SK-N-SH (cell line): ENCODE data around the gene MRPL58. TPM values are rescaled to one million over a fixed set of nuclear protein-coding genes. Genes with fewer than 3 reads are reported as not detected.

Experiments used
- CTCF ChIA-PET: fragments of 300-600, 350-600 bp; formaldehyde crosslinking; extraction: SDS; loops from one replicate; lab custom pipeline; 2021; lab: Yijun Ruan, JAX
- POLR2A ChIA-PET: fragments of 350-600 bp; sonication (Branson Sonifier 250); formaldehyde crosslinking; extraction: SDS; loops from one replicate; lab custom pipeline; 2020; ENCODE audit warnings: antibody characterized with exemption, inconsistent platforms; lab: Yijun Ruan, JAX
- DNase-seq: peaks from one replicate; pipeline ENCODE4 v3.0.0; 2012
- H2AFZ ChIP-seq: fragments of 200-600 bp; sonication (generic); 2 replicates; pipeline ENCODE4 v1.8.1; 2016; ENCODE audit warnings: antibody characterized with exemption, mild to moderate bottlenecking, low read depth
- H3F3A ChIP-seq: fragments of 200-600 bp; sonication (generic); replicated peaks from 2 replicates; pipeline ENCODE3; 2016; ENCODE audit warnings: antibody characterized with exemption, mild to moderate bottlenecking; ENCODE audit not compliant: insufficient read depth
- H3K27ac ChIP-seq, 2 experiments: fragments of 200-500 bp in 1 of 2; fragments of 200-600 bp in 1 of 2; sonication (Bioruptor generic) in 1 of 2; sonication (generic), shearing (Covaris generic) in 1 of 2; 2 replicates each; pipeline versions ENCODE4 v1.5.1 to v1.6.1; 2014 to 2016; ENCODE audit warnings: low read depth in 2 of 2, inconsistent platforms in 1 of 2, low read length in 1 of 2, mild to moderate bottlenecking in 1 of 2, mixed read lengths in 1 of 2
- H3K27me3 ChIP-seq: fragments of 200-600 bp; sonication (generic), shearing (Covaris generic); 2 replicates; pipeline ENCODE4 v1.6.1; 2016; ENCODE audit warnings: mixed run types; ENCODE audit not compliant: insufficient read depth
- H3K36me3 ChIP-seq, 2 experiments: fragments of 200-500 bp in 1 of 2; fragments of 200-600 bp in 1 of 2; sonication (Bioruptor generic) in 1 of 2; sonication (generic) in 1 of 2; replicated peaks in 1 of 2; 2 replicates each; pipeline versions ENCODE3 to v1.5.1; 2014 to 2016; ENCODE audit warnings: low read length in 1 of 2, mild to moderate bottlenecking in 1 of 2; ENCODE audit not compliant: insufficient read depth in 2 of 2, control insufficient read depth in 1 of 2
- H3K4me1 ChIP-seq, 2 experiments: fragments of 200-500 bp in 1 of 2; fragments of 200-600 bp in 1 of 2; sonication (Bioruptor generic) in 1 of 2; sonication (generic), shearing (Covaris generic) in 1 of 2; 2 replicates each; pipeline versions ENCODE4 v1.5.1 to v1.6.1; 2014 to 2016; ENCODE audit warnings: low read depth in 1 of 2, low read length in 1 of 2, mixed run types in 1 of 2; ENCODE audit not compliant: insufficient read depth in 2 of 2, control insufficient read depth in 1 of 2
- H3K4me2 ChIP-seq: fragments of 200-600 bp; sonication (generic), shearing (Covaris generic); 2 replicates; pipeline ENCODE4 v1.6.1; 2017; ENCODE audit warnings: mixed run types
- H3K4me3 ChIP-seq, 2 experiments: fragments of 200-500 bp in 1 of 2; fragments of 200-600 bp in 1 of 2; sonication (Bioruptor generic) in 1 of 2; sonication (generic), shearing (Covaris generic) in 1 of 2; 2 replicates each; pipeline versions ENCODE4 v1.5.1 to v1.8.1; 2014 to 2016; ENCODE audit warnings: low read depth in 2 of 2, inconsistent platforms in 1 of 2, low read length in 1 of 2, mild to moderate bottlenecking in 1 of 2, mixed read lengths in 1 of 2, moderate library complexity in 1 of 2
- H3K79me2 ChIP-seq: fragments of 200-600 bp; sonication (generic); 2 replicates; pipeline ENCODE4 v1.8.1; 2017; ENCODE audit warnings: mild to moderate bottlenecking; ENCODE audit not compliant: insufficient read depth
- H3K9ac ChIP-seq: fragments of 200-600 bp; sonication (generic); 2 replicates; pipeline ENCODE4 v1.6.1; 2017; ENCODE audit warnings: mixed run types
- H3K9me2 ChIP-seq: fragments of 200-600 bp; sonication (generic); 2 replicates; pipeline ENCODE4 v1.6.1; 2017; ENCODE audit warnings: mixed run types
- H3K9me3 ChIP-seq: fragments of 200-600 bp; sonication (generic); 2 replicates; pipeline ENCODE4 v1.6.1; 2017; ENCODE audit warnings: mixed run types, mild to moderate bottlenecking, moderate library complexity
- H4K20me1 ChIP-seq: fragments of 200-600 bp; sonication (generic); 2 replicates; pipeline ENCODE4 v1.6.1; 2017; ENCODE audit warnings: mild to moderate bottlenecking, mixed run types; ENCODE audit not compliant: insufficient read depth
- ELF1 ChIP-seq: IDR thresholded peaks from 2 replicates; pipeline ENCODE4 v1.4.0; 2012
- EP300 ChIP-seq, 2 experiments: IDR thresholded peaks; 2 replicates each; pipeline versions ENCODE4 v1.4.0 to v1.6.1; 2012; ENCODE audit warnings: borderline replicate concordance in 1 of 2, low read depth in 1 of 2, low read length in 1 of 2
- FOXJ3 ChIP-seq: sonication (generic); formaldehyde crosslinking; IDR thresholded peaks from 2 replicates; pipeline ENCODE4 v1.5.1; 2020; ENCODE audit warnings: mild to moderate bottlenecking, missing genetic modification reagents
- GATA2 ChIP-seq: sonication (generic); formaldehyde crosslinking; IDR thresholded peaks from 2 replicates; pipeline ENCODE4 v1.5.0; 2020; ENCODE audit warnings: mild to moderate bottlenecking, missing genetic modification reagents
- JUND ChIP-seq: IDR thresholded peaks from 2 replicates; pipeline ENCODE4 v1.4.0; 2012
- MXI1 ChIP-seq: IDR thresholded peaks from 2 replicates; pipeline ENCODE4 v1.6.1; 2012; ENCODE audit warnings: mild to moderate bottlenecking, low read depth, low read length, improper control_type of control experiment
- NRF1 ChIP-seq: IDR thresholded peaks from 2 replicates; pipeline ENCODE4 v1.6.1; 2012; ENCODE audit warnings: low read depth, mild to moderate bottlenecking, low read length
- RCOR1 ChIP-seq: fragments of 150-350 bp; IDR thresholded peaks from 2 replicates; pipeline ENCODE4 v1.6.1; 2017; ENCODE audit warnings: antibody characterized with exemption, low read length
- RFX5 ChIP-seq: IDR thresholded peaks from 2 replicates; pipeline ENCODE4 v1.6.1; 2012; ENCODE audit warnings: mild to moderate bottlenecking, improper control_type of control experiment, low read length
- TAF1 ChIP-seq: IDR thresholded peaks from 2 replicates; pipeline ENCODE4 v1.6.1; 2012; ENCODE audit warnings: low read depth, mild to moderate bottlenecking, low read length, moderate library complexity, borderline replicate concordance
- TCF12 ChIP-seq: IDR thresholded peaks from 2 replicates; pipeline ENCODE4 v1.4.0; 2012
- TEAD4 ChIP-seq: IDR thresholded peaks from 2 replicates; pipeline ENCODE4 v1.4.0; 2012; ENCODE audit warnings: mild to moderate bottlenecking, borderline replicate concordance; ENCODE audit not compliant: insufficient read depth
- YY1 ChIP-seq: IDR thresholded peaks from 2 replicates; pipeline ENCODE4 v1.4.0; 2012; ENCODE audit warnings: low read depth, mild to moderate bottlenecking
- WGBS: methylation state at CpG from one replicate; pipeline ENCODE4 v1.1.6; 2017; ENCODE audit warnings: low lambda C conversion rate; 5-methylcytosine and 5-hydroxymethylcytosine counted together
- polyA plus RNA-seq, 3 experiments: library from polyadenylated mRNA; depleted of rRNA; stranded (reverse); fragments of >200 nt; gene quantifications; 2 replicates each; pipeline ENCODE4 v1.2.3, GENCODE V29; 2012
- TF ChIP-seq, protein P1 (sequence below): IDR thresholded peaks from 2 replicates; pipeline ENCODE4 v1.4.0; 2012; ENCODE audit warnings: low read depth, borderline replicate concordance
- TF ChIP-seq, protein P2 (sequence below): fragments of 200-600 bp; sonication (generic); IDR thresholded peaks from 2 replicates; pipeline ENCODE4 v1.6.1; 2017; ENCODE audit warnings: antibody characterized with exemption, mild to moderate bottlenecking, moderate library complexity
- TF ChIP-seq, protein P3 (sequence below): IDR thresholded peaks from 2 replicates; pipeline ENCODE4 v1.4.0; 2012; ENCODE audit warnings: low read depth
- TF ChIP-seq, protein P4 (sequence below): IDR thresholded peaks from 2 replicates; pipeline ENCODE4; 2012
- TF ChIP-seq, protein P5 (sequence below): fragments of 150-350 bp; IDR thresholded peaks from 2 replicates; pipeline ENCODE4 v1.6.1; 2017; ENCODE audit warnings: antibody characterized with exemption, low read length, low read depth, borderline replicate concordance

The MRPL58 gene
- polyA plus RNA-seq, 1 of the 3 experiments (the other 2 are of a cell fraction) = 87.3 TPM

DNA sequence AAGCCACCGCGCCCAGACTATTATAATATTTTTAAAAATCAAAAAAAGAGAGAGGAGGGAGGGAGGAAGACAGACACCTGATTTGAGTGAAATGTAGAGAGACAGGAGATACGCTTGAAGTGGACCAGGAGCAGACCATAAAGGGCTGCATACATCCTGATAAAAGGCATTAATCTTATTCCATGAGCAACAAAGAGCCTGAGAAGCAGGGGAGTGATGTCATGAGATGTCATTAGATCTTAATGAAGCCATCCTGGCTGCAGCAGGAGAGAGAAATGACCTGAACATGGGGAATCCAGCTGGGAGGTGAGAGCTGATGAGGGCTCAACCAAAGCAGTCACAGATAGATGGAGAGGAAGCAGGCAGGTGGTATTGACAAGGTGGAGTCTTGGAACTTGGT is 34.7 kb upstream of the MRPL58 start:
- CTCF ChIA-PET = interaction anchor here (1.0 to 12.5 kb wide), 3 partner anchors 10 to 128 kb away, joined by 3 to 219 read pairs (median 4); partner anchors contain the start of gene CDR2L

More for the DNA sequence above, 34.7 kb upstream of the MRPL58 start:
- TF ChIP-seq GATA2 (CRISPR knock-in tag) (no peak), ELF1 (no peak), MXI1 (no peak), NRF1 (no peak), JUND (no peak), YY1 (no peak), EP300 (IDR thresholded peaks at IDR 0.05; ENCODE audit: borderline replicate concordance in 1 of 2, low read depth in 1 of 2, low read length in 1 of 2) (no peak), RCOR1 (no peak), TEAD4 (no peak), TAF1 (no peak), FOXJ3 (CRISPR knock-in tag) (no peak), TCF12 (no peak), RFX5 (no peak)
- TF ChIP-seq, protein P1, sequence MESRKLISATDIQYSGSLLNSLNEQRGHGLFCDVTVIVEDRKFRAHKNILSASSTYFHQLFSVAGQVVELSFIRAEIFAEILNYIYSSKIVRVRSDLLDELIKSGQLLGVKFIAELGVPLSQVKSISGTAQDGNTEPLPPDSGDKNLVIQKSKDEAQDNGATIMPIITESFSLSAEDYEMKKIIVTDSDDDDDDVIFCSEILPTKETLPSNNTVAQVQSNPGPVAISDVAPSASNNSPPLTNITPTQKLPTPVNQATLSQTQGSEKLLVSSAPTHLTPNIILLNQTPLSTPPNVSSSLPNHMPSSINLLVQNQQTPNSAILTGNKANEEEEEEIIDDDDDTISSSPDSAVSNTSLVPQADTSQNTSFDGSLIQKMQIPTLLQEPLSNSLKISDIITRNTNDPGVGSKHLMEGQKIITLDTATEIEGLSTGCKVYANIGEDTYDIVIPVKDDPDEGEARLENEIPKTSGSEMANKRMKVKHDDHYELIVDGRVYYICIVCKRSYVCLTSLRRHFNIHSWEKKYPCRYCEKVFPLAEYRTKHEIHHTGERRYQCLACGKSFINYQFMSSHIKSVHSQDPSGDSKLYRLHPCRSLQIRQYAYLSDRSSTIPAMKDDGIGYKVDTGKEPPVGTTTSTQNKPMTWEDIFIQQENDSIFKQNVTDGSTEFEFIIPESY = no peak
- TF ChIP-seq, protein P2, sequence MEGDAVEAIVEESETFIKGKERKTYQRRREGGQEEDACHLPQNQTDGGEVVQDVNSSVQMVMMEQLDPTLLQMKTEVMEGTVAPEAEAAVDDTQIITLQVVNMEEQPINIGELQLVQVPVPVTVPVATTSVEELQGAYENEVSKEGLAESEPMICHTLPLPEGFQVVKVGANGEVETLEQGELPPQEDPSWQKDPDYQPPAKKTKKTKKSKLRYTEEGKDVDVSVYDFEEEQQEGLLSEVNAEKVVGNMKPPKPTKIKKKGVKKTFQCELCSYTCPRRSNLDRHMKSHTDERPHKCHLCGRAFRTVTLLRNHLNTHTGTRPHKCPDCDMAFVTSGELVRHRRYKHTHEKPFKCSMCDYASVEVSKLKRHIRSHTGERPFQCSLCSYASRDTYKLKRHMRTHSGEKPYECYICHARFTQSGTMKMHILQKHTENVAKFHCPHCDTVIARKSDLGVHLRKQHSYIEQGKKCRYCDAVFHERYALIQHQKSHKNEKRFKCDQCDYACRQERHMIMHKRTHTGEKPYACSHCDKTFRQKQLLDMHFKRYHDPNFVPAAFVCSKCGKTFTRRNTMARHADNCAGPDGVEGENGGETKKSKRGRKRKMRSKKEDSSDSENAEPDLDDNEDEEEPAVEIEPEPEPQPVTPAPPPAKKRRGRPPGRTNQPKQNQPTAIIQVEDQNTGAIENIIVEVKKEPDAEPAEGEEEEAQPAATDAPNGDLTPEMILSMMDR = no peak
- TF ChIP-seq, protein P3, sequence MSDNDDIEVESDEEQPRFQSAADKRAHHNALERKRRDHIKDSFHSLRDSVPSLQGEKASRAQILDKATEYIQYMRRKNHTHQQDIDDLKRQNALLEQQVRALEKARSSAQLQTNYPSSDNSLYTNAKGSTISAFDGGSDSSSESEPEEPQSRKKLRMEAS = no peak
- TF ChIP-seq, protein P4, sequence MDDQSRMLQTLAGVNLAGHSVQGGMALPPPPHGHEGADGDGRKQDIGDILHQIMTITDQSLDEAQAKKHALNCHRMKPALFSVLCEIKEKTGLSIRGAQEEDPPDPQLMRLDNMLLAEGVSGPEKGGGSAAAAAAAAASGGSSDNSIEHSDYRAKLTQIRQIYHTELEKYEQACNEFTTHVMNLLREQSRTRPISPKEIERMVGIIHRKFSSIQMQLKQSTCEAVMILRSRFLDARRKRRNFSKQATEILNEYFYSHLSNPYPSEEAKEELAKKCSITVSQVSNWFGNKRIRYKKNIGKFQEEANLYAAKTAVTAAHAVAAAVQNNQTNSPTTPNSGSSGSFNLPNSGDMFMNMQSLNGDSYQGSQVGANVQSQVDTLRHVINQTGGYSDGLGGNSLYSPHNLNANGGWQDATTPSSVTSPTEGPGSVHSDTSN = no peak
- TF ChIP-seq, protein P5, sequence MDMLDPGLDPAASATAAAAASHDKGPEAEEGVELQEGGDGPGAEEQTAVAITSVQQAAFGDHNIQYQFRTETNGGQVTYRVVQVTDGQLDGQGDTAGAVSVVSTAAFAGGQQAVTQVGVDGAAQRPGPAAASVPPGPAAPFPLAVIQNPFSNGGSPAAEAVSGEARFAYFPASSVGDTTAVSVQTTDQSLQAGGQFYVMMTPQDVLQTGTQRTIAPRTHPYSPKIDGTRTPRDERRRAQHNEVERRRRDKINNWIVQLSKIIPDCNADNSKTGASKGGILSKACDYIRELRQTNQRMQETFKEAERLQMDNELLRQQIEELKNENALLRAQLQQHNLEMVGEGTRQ = no peak
- H3F3A ChIP-seq = peaks cover 11% of the 10 kb centered on the region
- H4K20me1 ChIP-seq = no peaks in the 10 kb centered on the region
- no peak overlapping the region for H3K27ac ChIP-seq
- H3K9me3 ChIP-seq = no peaks in the 10 kb centered on the region
- H3K4me2 ChIP-seq = no peak overlapping the region
- no peaks in the 10 kb centered on the region for H3K36me3 ChIP-seq
- H3K79me2 ChIP-seq = peaks cover 3% of the 10 kb centered on the region; the same call in 1 of the 2 replicates
- WGBS = 83% methylated on average over 3 of the region's 3 CpGs
- H3K4me1 ChIP-seq = peaks cover 5 to 11% of the 10 kb centered on the region in 2 experiments; a peak in 2 of 4 replicates
- no peaks in the 10 kb centered on the region for H3K9me2 ChIP-seq
- POLR2A ChIA-PET = interaction anchor here (1.6 kb wide), 1 partner anchor 35 kb away, joined by 5 read pairs; the partner anchor contains the start of gene MRPL58
- H3K27me3 ChIP-seq = peaks cover 17% of the 10 kb centered on the region
- DNase-seq = no peak
- no peak overlapping the region for H3K9ac ChIP-seq
- H3K4me3 ChIP-seq = no peak overlapping the region
- H2AFZ ChIP-seq = no peak overlapping the region
